SKM-1 treated with dmso at 0.1 percent for 144 hours (cell line): ENCODE results near the gene RPL38.

Experiments
- DNase-seq: peaks from one replicate; lab custom pipeline; 2025; ENCODE audit not compliant: unreplicated experiment; lab: John Stamatoyannopoulos, UW

Gene RPL38

DNA sequence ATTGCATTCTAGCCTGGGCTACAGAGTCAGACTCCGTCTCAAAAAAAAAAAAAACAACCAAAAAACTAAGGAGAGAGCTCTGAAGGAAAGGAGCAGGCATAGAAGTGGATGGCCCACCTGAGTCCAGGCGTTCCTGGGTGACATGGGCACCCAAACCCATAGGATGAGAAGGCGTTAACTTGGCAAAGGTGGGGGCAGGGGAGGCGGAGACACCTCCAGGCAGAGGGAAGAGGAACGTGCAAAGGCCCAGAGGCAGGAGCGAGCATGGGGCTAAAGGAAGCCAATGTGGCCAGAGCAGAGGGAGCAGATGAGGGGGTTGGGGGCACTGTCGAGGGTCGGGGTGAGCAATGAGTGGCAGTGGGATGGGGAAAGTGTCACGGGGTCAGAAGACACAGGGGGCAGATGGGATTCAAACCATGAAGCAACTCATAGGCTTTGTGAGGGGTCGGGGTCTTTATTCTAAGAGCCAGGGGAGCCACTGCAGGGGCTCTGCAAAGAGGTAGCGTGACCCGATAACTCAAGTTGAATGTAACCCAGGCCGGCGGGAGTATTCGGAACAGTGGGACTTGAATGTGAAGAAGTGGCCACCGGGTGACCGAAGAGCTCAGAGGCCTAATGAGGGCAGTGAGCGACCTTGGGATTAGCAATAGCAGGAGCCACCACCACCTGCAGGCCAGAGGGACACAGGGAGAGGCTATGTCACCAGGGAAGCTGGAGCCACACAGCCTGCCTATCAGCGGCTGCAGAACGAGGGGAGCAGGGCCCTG is 21.7 kb downstream of the RPL38 start:
- no peak for DNase-seq

DNA sequence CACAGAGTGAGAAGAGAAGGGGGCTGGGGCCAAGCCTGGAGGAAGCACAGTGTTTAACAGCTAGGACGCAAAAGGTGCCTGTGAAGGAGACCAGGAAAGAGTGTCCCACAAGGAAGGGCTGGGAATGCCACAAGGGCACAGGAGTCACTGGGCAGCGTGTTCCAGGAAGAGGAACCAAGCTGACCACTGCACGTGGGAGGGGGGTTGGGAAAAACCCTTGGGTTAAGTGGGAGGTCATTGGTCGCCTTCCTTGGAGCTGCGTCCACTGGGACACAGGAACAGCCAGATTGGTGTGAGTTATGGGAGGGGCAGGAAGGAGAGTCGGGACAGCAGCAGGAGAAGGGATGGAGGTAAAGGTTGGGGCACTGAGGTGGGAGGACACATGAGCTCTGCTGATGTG is 22.8 kb downstream of the RPL38 start:
- DNase-seq = no peak

DNA sequence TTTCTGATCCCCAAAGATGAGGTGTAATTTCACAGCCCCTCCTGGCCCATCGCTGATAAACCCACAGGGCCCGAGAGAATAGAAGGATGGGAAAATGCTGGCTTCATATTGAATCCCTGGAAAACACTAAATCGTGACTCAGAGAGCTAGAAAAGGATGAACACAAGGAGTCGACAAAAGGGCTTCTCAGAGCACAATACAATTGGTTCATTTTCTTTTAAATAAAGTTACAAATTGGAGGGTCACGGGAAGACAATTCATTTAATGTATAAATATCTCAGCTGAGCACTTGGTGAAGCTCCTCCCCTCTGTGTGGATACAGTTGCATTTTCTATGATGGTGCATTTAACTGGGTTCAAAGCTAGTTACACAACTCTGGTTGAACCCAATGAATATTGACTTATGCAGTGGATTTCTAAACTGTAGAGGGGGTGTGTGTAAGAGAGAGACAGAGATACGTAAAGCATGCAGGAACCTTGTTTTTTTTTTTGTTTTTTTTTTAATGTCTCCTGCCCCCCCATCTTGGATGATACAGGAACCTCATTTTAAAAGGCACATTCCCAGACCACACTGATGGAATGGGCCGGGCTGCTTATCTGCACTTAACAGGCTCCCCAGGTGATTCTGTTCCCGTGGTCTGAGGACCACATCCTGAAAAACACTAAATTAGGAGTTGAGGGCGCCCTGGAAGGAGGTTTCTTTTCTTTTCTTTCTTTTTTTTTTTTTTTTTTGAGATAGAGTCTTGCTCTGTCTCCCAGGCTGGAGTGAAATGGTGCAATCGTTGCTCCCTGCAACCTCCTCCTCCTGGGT is 24.0 kb downstream of the RPL38 start:
- no peak for DNase-seq

DNA sequence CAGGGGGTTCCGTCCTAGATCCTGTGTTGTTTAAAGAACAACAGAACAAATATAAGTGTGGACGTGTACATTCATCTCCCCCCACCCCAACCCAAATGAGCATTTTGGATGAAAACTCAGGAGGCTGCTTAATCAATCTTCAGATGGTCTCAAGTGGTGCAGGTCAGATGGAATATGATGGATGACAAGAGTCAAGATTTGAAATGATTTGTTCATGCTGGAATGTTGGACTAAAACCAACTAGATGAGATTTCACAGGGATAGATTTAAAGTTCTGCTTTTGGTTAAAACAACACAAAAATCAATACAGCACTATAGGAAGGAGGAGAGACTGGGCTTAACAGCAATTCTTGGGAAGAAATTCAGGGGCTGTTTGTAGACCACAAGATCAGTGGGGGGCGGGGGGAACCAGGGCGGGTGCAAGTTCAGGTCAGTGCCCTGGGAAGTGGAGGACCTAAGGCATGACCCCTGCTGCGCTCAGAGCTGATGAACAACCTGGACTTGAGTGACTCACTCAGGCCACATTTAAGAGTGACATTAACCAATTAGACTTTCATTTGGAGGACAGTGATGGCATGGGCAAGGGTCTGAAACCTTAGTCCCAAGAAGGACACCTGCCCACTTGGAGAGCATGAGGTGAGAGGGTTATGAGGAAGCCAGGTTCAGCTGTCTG is 25.0 kb downstream of the RPL38 start:
- no peak for DNase-seq

DNA sequence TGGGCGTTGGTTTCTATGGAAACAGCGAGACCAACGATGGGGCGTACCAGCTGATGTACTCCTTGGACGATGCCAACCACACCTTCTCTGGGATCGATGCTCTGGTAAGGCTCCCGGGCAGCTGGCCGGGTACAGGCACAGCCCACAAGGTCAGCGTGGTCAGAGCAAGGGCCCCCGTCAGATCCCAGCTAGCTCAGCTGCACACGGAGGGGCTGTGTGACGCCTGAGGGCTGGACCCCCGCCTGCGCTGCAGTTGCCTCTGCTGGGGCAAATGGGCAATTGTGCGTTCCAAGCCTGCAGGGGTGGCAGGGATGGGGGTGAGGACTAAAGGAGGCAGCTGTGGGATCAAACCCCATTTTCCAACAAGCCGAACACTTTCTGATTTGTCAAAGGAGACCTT is 27.4 kb downstream of the RPL38 start:
- no peak for DNase-seq

DNA sequence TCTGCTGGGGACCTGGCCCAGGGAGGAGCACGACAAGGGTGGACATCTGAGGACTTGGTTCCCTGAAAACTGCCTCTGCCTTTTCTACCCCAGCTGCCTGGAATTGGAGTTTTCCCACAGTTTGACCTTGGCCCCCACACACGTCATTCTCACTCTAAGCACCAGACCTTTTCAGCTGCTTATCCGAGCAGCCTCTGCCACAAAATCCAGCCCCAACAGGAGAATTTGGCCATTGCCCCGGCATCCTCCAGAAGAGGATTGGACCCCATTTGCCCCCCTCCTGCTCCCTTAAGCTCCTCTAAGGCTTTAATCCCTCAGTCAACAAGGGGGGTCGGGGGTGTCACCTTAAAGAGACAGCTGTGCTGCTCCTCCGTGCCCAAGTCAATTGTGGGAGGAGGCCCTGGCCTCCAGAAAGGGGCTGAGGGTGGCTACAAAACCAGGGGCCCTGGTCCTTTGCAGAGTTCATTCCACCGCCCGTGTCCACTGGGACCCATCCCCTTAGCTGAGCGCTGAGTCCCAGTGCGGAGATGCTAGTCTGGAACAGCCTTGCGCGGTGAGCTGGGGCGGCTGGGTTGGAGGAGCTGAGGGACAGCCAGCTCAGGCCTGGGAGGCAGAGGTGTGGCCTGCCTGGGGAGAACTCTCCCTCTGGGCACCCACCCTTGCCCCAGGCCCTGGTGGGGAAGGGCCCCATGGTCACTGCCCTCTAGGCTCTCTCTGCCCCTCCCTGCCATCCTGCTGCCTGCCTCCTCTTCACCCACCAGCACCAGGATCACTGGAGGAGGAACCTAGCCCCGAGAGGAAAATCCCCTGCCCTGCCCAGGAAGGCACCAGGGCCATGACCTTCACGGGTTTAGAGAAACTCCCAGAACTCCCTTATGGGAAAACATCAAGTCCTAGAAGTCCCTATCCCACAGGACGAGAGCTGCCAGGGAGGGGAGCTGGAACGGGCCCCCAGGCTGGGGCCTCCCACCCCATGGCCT is 28.7 kb downstream of the RPL38 start:
- no peak for DNase-seq

DNA sequence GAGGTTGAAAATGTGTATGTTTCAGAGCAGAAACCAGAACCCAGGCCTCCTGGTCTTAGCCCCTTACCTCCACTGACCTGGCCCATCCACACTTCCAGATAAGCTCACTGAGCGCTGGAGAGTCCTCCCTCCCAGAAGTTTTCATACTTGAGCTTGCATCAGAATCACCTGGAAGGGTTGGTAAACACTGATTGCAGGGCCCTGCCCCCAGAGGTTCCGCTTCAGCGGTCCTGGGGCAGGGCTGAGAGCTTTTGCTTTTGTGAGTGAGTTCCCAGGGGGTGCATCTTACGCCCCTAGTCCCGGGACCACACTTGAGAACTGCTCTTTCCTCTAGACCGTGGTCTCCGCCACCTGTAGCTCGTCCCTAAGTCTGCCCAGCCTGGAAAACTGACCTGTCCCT is 30.5 kb downstream of the RPL38 start:
- no peak for DNase-seq

DNA sequence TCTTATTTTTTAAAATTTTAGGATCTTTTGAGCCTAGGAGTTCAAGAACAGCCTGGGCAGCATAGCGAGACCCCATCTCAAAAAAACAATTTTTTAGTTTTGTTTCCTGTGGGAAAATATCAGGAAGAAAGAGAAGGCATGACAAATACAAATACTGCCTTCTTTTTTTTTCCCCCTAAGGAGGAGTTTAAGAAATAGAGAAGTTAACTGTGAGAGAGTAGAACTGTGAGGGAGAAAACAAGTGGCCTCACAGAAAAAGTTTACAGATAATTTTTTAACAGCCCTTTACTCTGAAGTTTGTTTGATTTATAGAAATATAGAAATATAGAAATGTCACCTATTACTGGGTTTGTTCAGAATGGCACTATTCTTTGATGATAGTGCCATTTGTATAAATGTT is 31.0 kb downstream of the RPL38 start:
- DNase-seq = no peak

DNA sequence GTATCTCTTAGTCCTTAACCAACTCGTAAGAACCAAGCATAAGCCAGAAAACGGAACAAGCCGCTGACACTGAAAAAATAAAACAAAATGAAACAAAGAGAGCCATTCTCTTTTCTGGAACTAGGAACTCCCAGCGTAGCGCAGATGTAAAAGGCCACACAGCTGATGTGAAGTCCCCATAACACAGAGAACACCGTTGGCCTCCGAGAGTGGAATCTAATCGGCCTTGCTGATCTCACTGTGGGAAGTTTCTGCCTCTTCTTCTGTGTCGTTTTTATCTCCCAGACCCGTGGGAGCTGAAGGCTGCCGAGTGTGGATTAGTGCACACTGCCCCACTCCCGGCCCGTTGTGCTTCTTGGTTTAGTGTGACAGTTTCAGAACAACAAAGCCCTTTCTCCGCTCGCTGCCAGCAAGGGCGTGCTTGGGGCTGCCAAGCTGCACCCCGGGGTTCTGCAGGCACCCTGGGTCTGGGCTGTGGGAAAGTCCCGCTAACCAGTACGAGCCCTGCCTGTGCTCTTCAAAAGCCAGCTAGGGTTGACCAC is 31.6 kb downstream of the RPL38 start:
- no peak for DNase-seq

DNA sequence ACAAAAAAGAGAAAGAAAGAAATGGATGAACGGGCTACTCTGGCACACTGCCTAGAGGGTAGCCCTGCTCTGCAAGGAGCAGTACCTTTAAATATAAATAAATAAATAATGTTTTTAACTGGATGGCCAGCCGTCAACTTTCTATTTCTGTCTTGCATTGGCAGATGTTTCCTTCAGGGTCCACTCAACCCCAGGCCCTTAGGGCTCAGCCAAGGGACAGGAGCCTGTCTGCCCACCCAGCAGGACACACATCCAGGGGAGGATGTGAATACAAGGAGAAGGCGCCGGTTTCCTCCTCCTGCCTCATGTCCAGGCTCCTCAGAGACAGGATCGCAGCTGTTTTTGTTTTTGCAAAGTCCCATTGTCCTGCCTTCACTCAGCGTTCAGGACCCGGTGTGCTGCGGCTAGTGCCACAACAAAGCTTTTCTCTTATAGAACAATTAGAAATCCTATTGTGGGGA is 32.5 kb downstream of the RPL38 start:
- no peak for DNase-seq

DNA sequence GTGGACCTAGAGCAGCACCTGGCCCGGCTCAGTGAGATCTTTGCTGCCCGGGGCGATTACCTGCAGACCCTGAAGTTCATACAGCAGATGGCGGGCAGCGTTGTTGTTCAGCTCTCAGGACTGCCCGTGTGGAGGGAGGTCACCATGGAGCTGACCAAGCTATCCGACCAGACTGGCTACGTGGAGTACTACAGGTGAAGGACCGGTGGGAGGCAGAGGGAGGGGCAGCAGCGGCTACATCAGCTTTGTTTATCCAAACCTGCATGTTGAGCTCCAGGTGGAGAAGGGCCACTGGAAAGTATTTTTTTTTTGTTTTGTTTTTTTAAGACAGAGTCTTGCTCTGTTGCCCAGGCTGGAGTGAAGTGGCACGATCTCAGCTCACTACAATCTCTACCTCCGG is 33.8 kb downstream of the RPL38 start:
- DNase-seq = no peak

DNA sequence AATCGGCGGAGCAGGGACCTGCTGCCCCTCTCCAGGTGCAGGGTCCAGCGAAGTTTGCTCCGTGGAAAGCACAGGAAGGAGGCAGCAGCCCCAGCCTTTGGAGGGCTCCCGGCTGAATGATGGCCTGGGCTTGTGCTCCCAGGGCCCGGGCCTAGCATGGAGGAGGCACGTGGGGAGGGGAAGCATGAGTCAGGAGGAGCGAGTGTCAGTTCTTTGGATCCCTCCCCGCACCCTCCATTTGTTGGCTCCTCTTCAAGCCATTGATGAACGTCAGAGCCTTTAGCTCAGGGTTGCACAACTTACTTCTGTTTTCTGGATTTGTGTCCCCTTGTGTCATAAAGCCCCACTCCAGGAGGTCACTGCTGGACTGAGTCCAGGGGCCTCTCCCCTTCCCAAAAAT is 35.7 kb downstream of the RPL38 start:
- DNase-seq = peak; percentile 31

DNA sequence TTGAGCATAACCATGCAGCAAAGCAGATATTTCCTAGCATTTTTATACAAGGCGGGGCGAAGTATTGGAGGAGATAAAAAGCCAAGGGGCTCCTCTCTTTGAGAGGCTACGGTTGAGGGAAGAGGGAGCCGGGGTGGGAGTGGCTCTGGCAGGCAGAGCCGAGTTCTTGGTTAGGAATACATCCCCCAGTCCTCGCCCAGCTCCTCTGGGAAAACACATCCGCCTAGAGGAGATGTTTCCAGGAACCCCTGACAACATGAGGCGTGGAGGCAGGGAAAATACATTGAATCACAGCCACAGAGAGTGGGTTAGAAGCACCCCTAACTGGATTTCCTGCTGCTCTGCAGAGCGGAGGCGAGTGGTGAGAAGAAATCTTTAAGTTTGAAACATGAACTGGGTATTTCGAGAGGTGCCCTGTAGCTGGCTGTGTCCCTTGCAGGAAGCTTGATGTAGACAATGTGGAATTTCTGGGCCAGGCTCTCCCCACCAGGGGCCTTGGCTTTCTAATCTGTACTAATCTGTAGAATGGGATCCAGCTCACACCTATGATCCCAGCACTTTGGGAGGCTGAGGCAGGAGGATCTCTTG is 37.2 kb downstream of the RPL38 start:
- no peak for DNase-seq

DNA sequence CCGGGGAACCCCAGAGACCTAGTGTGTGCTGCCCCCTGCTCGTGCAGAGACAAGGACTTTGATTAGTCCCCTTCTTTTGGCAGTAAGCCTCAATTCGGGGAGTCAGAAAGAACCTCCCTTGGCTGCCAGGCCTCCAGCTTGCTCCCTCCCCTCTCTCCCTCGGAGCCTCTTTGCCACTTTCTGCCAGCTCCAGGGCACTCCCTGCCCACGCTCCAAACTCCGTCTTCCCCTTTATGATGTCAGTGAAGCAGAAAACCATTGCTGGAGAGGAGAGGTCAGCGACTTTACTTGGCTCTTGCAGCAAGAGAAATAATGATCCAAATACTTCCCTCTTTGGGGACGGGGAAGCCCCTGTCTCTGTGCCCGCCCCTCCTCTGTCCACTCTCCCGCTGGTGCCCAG is 38.0 kb downstream of the RPL38 start:
- DNase-seq = no peak

DNA sequence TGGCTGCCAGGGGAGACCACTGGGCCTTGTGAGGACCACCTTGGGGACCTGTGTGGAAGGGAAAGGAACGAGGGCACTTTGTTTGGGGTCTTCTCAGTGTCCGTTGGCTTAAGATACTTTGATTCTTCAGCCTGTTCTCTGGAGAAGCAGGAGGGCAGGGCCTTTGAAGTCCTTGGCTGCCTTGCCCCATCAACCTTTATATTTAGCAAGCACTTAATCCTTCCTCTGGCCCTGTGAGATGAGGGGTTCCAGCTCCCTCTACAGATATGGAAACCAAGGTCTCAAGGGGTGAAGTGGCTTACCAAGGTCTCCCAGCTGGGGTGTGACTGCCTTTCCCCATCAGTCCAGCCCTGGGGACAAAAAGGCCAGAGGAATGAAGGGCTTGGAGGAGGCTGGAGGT is 38.4 kb downstream of the RPL38 start:
- no peak for DNase-seq

DNA sequence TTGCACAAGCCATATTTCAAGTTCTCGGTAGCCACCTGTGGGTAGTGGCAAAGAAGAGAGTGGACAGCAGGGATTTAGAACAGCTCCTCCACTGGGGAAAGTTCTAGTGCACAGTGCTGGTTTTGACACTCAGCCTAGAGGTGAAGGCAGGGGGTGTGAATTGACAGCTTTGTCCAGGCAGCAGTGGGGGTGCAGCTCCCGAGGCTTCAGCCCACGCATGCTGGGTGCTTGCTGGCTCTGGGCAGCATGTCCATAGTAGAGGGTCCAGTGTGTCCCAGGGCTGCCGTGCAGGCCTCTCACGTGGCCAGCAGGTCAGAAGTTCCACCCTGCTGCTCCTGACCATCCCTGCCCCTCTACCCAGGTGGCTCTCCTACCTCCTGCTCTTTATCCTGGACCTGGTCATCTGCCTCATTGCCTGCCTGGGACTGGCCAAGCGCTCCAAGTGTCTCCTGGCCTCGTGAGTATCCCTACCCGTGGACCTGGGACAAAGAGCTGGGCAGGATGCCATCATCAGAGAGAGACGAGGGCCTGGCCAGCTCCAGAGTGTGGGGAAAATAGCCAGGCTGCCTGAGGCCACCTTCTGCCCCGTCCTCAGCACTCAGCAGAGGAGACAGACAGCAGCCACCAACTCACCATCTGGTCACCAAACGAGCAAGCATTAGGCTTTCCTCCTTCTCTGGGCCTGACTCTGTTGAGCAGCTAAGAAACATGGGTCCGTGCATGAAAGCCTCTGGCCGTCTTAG is 39.7 kb downstream of the RPL38 start:
- DNase-seq = no peak

DNA sequence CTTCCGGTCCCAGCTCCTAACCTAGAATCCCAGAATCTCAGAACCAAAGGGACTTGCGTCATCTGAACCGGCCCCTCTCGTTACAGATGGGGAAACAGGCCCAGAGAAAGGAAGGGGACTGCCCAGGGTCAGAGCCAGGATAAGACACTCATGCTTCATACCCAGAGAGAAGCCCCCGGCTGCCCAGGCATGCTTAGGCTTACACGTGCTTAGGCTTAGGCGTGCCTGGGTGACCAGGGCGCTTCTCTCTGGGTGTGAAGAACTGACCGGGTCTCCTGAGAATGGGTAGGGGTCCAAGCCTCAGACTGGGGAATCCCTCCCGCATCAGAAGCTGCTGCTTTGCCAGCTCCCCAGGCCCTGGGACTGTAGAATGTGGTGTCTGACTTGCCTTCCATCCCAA is 40.6 kb downstream of the RPL38 start:
- DNase-seq = no peak

DNA sequence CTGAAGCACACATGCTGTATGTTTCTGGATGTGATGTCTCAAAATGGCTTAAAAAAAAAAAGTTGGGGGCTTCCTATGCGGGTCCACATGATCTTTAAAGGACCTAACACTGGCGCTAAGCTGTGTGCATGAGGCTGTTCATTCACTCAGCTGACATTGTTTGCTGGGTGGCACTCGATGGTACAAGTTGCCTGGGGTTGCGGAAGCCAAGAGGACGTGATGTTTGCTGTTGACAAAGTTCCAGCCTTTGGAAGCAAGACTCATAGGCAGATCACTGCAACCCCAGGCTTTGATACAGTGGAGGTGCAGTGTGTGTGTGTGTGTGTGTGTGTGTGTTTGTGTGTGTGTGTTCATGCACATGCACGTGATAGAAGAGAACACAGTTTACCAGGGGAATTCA is 41.1 kb downstream of the RPL38 start:
- no peak for DNase-seq

DNA sequence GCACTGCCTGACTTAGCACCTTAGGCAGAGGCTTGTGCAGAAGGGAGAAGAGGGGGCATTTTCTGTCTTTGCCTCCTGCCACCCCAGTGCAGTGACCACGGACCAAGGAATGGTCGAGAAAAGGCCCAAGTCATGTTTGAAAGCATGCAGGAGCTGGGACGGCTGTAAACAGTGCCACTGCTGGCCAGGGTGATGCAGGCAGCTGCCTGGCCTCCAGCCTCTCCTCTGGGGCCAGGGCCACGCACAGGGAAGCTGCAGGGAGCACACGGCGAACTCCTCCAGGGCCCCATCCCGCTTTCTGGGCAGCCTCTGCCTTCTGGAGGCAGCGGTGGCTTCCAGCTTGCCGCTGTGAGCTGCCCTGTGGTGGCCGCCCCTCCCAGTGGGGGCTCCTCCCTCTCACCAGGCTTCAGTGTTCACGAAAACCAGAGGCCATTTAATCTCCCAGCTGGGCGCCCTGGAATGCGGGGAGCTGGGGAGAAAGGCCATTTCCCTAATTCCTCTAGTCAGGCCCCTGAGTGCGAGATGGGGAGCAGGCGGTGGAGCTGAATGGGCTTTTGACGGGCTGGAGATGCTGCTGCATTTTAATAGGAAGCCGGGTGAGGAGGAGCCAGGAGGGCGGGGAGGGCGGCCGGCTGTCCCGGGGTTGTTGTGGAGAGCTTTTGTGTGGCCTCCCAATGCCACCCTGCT is 41.8 kb downstream of the RPL38 start:
- DNase-seq = no peak
